MM.1S (cell line): ENCODE results near the gene UBD.

ENCODE experiments used
- DNase-seq: peaks from one replicate; pipeline ENCODE4 v3.0.0-alpha.2; 2015
- H2AFZ ChIP-seq: fragments of 300-600 bp; sonication (generic); 2 replicates; pipeline ENCODE4 v1.6.0; 2016; ENCODE audit warnings: antibody characterized with exemption, low read length
- H3F3A ChIP-seq: fragments of 300-600 bp; sonication (generic); 2 replicates; pipeline ENCODE4 v1.6.1; 2016; ENCODE audit warnings: mild to moderate bottlenecking, antibody characterized with exemption, low read length, moderate library complexity, mixed read lengths; ENCODE audit not compliant: insufficient read depth
- H3K27ac ChIP-seq: fragments of 300-600 bp; sonication (generic); 2 replicates; pipeline ENCODE4 v1.5.1; 2016; ENCODE audit warnings: mild to moderate bottlenecking, low read length
- H3K27me3 ChIP-seq: fragments of 300-600 bp; sonication (generic); replicated peaks from 2 replicates; pipeline ENCODE4 v1.6.0; 2016; ENCODE audit warnings: low read length; ENCODE audit not compliant: insufficient read depth
- H3K36me3 ChIP-seq: fragments of 300-600 bp; sonication (generic); replicated peaks from 2 replicates; pipeline ENCODE4 v1.6.1; 2016; ENCODE audit warnings: mild to moderate bottlenecking, low read length, mixed read lengths; ENCODE audit not compliant: insufficient read depth
- H3K4me1 ChIP-seq: fragments of 300-600 bp; sonication (generic); 2 replicates; pipeline ENCODE4 v1.6.1; 2016; ENCODE audit warnings: low read length, mixed read lengths
- H3K4me2 ChIP-seq: fragments of 300-600 bp; sonication (generic); 2 replicates; pipeline ENCODE4 v1.6.0; 2016; ENCODE audit warnings: low read depth, low read length
- H3K4me3 ChIP-seq: fragments of 300-600 bp; sonication (generic); 2 replicates; pipeline ENCODE4 v1.5.1; 2016; ENCODE audit warnings: low read length, mixed read lengths
- H3K79me2 ChIP-seq: fragments of 300-600 bp; sonication (generic); 2 replicates; pipeline ENCODE4 v1.6.1; 2016; ENCODE audit warnings: mixed run types, low read length, mixed read lengths
- H3K9ac ChIP-seq: fragments of 300-600 bp; sonication (generic); 2 replicates; pipeline ENCODE4 v1.6.1; 2016; ENCODE audit warnings: low read length, mixed read lengths
- H3K9me2 ChIP-seq: fragments of 300-600 bp; sonication (generic); replicated peaks from 2 replicates; pipeline ENCODE4 v1.6.1; 2016; ENCODE audit warnings: mild to moderate bottlenecking, low read length, mixed read lengths; ENCODE audit not compliant: insufficient read depth
- H3K9me3 ChIP-seq: fragments of 300-600 bp; sonication (generic); replicated peaks from 2 replicates; pipeline ENCODE4 v1.6.1; 2016; ENCODE audit warnings: mild to moderate bottlenecking, low read length, mixed read lengths; ENCODE audit not compliant: insufficient read depth
- H4K20me1 ChIP-seq: fragments of 300-600 bp; sonication (generic); 2 replicates; pipeline ENCODE4 v1.6.1; 2016; ENCODE audit warnings: mild to moderate bottlenecking, low read length, moderate library complexity, mixed read lengths; ENCODE audit not compliant: insufficient read depth
- EZH2 ChIP-seq: fragments of 300-600 bp; sonication (generic); optimal IDR thresholded peaks from 2 replicates; pipeline ENCODE3; 2017; ENCODE audit warnings: low read depth, mild to moderate bottlenecking, antibody characterized with exemption, low read length, mixed read lengths
- EZH2phosphoT487 ChIP-seq: fragments of 300-600 bp; sonication (generic); IDR thresholded peaks from 2 replicates; pipeline ENCODE4 v1.6.1; 2018; ENCODE audit warnings: antibody characterized with exemption, low read length
- TF ChIP-seq, protein P1 (sequence below): fragments of 300-600 bp; sonication (generic); IDR thresholded peaks from 2 replicates; pipeline ENCODE4 v1.5.1; 2016; ENCODE audit warnings: antibody characterized with exemption, low read length, mixed read lengths

UBD gene

DNA sequence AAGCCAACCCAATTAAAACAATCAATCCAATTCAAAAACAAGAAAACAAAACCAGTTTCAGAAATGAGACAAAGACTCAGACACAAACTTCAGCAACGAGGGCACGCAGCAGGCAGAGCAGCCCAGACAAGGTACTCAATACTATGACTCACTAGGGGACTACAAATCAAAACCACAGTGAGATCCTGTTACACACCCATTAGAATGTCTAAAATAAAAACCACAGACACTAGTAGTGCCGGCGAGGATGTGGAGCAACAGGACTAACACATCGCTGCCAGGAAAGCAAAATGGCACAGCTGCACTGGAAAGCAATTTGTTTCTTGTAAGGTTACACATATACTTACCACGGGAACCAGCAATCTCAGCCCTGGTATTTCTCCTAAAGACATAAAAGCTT is 43.4 kb downstream of the UBD start:
- H3F3A ChIP-seq = no peaks in the 10 kb centered on the region
- peak; percentile 77 for DNase-seq
- no peak for TF ChIP-seq EZH2
- no peaks in the 10 kb centered on the region for H3K9me3 ChIP-seq
- no peak overlapping the region for H3K9ac ChIP-seq
- no peaks in the 10 kb centered on the region for H4K20me1 ChIP-seq
- H3K4me3 ChIP-seq = no peak overlapping the region
- no peaks in the 10 kb centered on the region for H3K79me2 ChIP-seq
- no peaks in the 10 kb centered on the region for H3K4me1 ChIP-seq
- H3K27me3 ChIP-seq = no peaks in the 10 kb centered on the region
- H2AFZ ChIP-seq = no peak overlapping the region
- H3K4me2 ChIP-seq = peak overlapping the region; percentile 19
- H3K27ac ChIP-seq = no peak overlapping the region
- no peaks in the 10 kb centered on the region for H3K36me3 ChIP-seq
- no peaks in the 10 kb centered on the region for H3K9me2 ChIP-seq

GRCh38 chr6:29510746-29511300 is 48.7 kb downstream of the UBD start:
- Histone ChIP-seq H3K27ac (no peak overlapping the region), H2AFZ (no peak overlapping the region), H4K20me1 (no peaks in the 10 kb centered on the region), H3K4me3 (no peak overlapping the region), H3K36me3 (no peaks in the 10 kb centered on the region), H3K79me2 (no peaks in the 10 kb centered on the region), H3K4me2 (no peak overlapping the region), H3F3A (no peaks in the 10 kb centered on the region), H3K9me3 (no peaks in the 10 kb centered on the region), H3K27me3 (no peaks in the 10 kb centered on the region), H3K9ac (no peak overlapping the region), H3K9me2 (no peaks in the 10 kb centered on the region), H3K4me1 (peaks cover 9% of the 10 kb centered on the region)
- no peak for DNase-seq
- TF ChIP-seq, protein P1, sequence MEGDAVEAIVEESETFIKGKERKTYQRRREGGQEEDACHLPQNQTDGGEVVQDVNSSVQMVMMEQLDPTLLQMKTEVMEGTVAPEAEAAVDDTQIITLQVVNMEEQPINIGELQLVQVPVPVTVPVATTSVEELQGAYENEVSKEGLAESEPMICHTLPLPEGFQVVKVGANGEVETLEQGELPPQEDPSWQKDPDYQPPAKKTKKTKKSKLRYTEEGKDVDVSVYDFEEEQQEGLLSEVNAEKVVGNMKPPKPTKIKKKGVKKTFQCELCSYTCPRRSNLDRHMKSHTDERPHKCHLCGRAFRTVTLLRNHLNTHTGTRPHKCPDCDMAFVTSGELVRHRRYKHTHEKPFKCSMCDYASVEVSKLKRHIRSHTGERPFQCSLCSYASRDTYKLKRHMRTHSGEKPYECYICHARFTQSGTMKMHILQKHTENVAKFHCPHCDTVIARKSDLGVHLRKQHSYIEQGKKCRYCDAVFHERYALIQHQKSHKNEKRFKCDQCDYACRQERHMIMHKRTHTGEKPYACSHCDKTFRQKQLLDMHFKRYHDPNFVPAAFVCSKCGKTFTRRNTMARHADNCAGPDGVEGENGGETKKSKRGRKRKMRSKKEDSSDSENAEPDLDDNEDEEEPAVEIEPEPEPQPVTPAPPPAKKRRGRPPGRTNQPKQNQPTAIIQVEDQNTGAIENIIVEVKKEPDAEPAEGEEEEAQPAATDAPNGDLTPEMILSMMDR = no peak
- TF ChIP-seq EZH2 = no peak

DNA sequence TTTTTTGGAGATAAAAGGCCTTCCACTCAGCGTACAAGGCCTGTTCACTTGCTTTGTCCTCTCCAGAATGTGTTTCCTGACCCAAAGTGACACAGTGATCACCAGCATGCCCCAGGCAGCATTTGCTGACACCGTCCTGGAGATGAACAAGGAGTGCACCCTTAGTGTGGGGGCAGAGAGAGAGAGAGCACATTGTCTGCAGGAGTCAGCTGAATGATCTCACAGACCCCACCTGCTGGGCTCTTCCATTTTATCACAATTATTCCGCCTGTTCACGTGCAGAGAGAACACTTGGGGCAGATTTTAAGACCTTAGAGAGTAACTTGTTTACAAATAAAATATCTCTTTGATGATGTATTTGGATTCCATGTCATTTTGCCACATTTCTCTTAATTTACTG is 49.3 kb downstream of the UBD start:
- Histone ChIP-seq H3K9me3 (no peaks in the 10 kb centered on the region), H3K4me1 (peaks cover 9% of the 10 kb centered on the region), H3K9me2 (no peaks in the 10 kb centered on the region), H3K4me2 (no peak overlapping the region), H4K20me1 (no peaks in the 10 kb centered on the region), H2AFZ (no peak overlapping the region), H3K9ac (no peak overlapping the region), H3F3A (no peaks in the 10 kb centered on the region), H3K79me2 (no peaks in the 10 kb centered on the region), H3K27me3 (no peaks in the 10 kb centered on the region), H3K4me3 (no peak overlapping the region), H3K36me3 (no peaks in the 10 kb centered on the region), H3K27ac (no peak overlapping the region)
- DNase-seq = no peak
- TF ChIP-seq EZH2phosphoT487 (no peak), EZH2 (no peak)
- TF ChIP-seq, protein P1 = no peak

DNA sequence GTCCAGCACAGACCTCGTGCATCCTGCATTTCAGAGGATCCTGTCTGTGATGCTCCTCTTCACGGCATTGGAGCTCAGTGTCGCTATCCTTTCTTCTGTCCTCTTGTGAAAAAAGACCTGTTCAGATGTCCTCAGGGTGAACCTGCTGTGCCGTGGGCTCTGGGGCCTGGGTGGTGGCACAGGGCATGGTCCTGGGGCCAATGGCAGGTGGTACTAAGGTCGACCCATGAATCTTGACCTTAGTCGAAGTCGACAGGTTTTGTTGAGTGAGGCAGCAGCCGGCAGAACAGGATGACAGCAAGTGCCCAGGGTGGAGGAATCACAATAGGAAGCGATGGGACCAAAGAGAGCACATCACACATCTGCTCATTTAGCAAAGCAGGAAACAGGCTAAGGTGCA is 49.8 kb downstream of the UBD start:
- H3K9me3 ChIP-seq = no peaks in the 10 kb centered on the region
- no peak overlapping the region for H3K27ac ChIP-seq
- peaks cover 9% of the 10 kb centered on the region for H3K4me1 ChIP-seq
- H3K27me3 ChIP-seq = no peaks in the 10 kb centered on the region
- TF ChIP-seq EZH2phosphoT487 = no peak
- TF ChIP-seq, protein P1 = no peak
- no peak for TF ChIP-seq EZH2
- no peak for DNase-seq
- H3K9me2 ChIP-seq = no peaks in the 10 kb centered on the region
- no peaks in the 10 kb centered on the region for H4K20me1 ChIP-seq
- no peak overlapping the region for H3K4me3 ChIP-seq
- H3K36me3 ChIP-seq = no peaks in the 10 kb centered on the region
- no peak overlapping the region for H3K4me2 ChIP-seq
- no peak overlapping the region for H2AFZ ChIP-seq
- H3K9ac ChIP-seq = no peak overlapping the region
- no peaks in the 10 kb centered on the region for H3F3A ChIP-seq
- no peaks in the 10 kb centered on the region for H3K79me2 ChIP-seq
